GM12872 (cell line): ENCODE measurements around the gene KCNC2.

Experiments used
- TF ChIP-seq, protein P1 (sequence below): IDR thresholded peaks from 3 replicates; pipeline ENCODE4 v1.5.1; 2011; ENCODE audit warnings: low read depth, mild to moderate bottlenecking, low read length, moderate library complexity; ENCODE audit not compliant: insufficient read depth

Gene KCNC2

DNA sequence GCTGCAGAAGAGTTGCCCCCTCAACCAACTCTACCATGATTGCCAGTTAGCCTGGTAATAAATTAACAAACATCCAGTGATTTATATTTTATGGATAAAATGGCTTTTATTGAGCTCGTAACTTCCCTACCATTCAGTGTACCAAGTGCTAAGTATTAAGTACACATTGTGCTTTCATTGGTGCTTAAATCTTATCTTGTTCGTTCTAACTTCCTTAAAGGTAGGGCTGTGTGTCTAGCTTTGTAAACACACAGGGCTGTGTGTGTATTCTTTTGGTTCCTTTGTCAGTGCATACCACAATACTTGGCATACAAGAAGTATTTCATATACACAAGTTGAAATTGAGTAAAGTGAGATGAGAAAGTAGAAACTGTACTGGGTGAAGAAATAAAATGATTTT is 80.4 kb downstream of the KCNC2 start:
- TF ChIP-seq, protein P1, sequence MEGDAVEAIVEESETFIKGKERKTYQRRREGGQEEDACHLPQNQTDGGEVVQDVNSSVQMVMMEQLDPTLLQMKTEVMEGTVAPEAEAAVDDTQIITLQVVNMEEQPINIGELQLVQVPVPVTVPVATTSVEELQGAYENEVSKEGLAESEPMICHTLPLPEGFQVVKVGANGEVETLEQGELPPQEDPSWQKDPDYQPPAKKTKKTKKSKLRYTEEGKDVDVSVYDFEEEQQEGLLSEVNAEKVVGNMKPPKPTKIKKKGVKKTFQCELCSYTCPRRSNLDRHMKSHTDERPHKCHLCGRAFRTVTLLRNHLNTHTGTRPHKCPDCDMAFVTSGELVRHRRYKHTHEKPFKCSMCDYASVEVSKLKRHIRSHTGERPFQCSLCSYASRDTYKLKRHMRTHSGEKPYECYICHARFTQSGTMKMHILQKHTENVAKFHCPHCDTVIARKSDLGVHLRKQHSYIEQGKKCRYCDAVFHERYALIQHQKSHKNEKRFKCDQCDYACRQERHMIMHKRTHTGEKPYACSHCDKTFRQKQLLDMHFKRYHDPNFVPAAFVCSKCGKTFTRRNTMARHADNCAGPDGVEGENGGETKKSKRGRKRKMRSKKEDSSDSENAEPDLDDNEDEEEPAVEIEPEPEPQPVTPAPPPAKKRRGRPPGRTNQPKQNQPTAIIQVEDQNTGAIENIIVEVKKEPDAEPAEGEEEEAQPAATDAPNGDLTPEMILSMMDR: no peak

DNA sequence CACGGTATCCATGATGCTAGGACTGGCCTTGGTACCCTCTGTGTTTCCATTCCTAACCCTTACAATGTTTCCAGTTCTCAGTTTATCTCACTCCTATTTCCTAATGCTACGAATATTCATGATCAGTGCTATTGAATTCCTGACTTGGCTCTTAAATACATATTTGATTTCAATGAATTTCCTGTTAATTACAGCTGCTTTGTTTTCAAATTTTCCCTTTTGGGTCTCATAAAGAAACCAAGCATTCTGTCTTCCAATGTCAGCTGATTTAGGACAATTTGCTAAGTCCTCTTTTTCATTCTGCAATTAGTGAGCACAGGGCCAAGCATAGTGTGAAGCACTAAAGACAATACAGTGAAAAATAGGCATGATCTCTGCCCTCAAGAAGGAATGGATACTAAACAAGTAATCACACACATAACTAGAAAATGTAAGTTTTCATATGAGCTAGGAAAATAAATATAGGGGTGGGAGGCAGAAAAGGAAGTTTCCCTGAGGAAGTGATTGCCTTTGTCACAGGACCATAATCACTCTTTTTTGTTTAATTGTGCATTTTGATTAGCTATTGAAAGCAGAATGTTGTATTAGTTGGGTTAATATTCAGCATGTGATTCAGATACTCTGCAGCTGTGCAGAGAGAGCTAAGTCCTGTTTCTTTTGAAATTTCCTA is 88.5 kb downstream of the KCNC2 start:
- TF ChIP-seq, protein P1: no peak

DNA sequence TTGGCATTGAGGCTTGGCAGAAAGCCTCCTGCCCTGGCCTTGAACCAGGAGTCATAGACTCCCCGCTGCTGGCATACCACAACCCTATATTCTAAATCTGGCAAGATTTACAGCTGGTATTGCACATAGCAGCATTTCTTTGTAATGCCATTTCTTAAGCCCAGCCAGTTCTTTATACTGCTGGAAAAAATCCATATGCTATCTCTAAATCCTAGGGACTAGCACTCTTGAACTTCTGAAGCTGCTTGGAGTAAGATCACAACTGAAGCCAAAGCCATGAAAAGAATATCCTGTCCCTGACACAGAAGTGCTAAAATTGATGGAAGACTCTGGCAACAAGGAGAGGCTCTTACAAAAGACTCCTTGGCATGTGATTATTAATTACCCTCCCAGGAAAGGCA is 89.3 kb downstream of the KCNC2 start:
- TF ChIP-seq, protein P1: no peak

DNA sequence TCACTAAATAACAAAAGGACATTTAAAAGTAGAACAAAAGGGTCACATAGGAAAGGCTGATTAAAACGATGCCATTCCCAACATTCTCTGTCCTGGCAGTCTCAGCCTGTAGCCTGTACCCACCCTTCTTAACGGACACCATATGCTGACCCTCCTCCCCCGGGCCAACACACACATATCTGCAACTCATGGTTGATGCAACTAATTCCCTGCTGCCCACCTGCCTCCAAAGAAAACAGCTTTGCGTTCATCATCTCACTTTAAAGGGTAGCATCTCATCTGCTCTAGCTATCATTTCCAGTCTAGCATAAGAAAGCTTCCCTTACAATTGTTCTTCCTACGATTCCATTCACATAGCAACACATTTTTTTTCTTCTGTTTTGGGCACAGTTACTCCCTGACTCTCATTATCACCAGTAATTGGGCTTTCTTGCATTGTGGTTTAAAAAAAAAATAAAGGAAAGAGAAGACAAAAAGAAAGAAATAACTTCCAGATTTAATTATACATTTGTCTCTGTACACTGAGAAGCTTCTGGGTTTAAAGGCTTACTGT is 92.9 kb downstream of the KCNC2 start:
- TF ChIP-seq, protein P1: no peak

DNA sequence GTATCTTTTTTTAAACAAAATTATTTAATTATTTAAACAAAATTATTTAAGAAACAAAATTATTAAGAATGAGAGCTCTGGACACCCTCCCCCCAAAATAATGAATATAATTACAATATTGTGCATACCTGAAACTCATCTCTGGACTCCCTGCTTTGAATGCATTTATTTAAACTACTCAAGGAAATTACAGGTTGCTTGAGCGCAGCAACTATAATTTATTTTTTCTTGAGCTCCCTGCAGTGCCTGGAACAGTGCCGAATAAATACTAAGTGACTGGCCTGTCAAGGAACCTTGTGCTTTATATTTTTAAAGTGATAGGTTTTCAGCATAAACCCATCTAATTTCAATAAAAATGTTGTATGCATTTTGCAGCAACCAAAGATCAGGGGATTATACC is 93.9 kb downstream of the KCNC2 start:
- TF ChIP-seq, protein P1: no peak

DNA sequence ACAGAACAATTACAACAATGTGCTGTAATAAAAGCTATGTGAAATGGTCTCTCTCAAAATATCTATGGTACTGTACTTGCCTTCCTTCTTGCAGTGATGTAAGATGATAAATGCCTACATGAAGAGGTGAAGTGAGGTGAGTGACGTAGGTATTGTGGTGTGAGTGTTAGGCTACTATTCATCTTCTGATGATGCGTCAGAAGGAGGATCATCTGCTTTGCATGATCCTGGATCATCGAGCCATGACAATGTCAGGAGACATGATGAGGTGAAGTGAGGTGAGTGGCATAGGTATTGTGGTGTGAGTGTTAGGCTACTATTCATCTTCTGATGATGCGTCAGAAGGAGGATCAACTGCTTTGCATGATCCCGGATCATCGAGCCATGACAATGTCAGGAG is 105.8 kb downstream of the KCNC2 start:
- TF ChIP-seq, protein P1: no peak

DNA sequence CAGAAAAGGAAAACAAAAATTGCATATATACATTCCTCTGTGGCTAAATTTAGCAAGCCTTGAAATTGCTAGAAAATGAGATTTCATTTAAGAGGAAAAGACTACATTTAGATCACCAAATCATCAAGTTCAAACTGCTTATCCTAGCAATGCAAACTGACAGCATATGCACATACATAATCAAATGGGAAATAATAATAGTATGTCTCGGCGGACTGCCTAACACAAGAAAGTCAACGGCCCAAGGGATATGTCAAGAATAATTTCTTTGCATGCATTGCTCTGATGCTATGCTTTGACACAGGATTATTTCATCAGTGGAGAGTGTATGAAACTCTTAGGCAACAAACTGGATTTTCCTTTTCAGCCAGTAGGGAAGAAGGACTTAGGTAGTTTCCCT is 107.9 kb downstream of the KCNC2 start:
- TF ChIP-seq, protein P1: no peak
